Measurements from ENCODE around the gene TTLL12. TPM values are rescaled to one million over a fixed set of nuclear protein-coding genes. Genes with fewer than 3 reads are reported as not detected.

TTLL12 gene
- total RNA-seq, 2 donors from 2014 or later, result 22.4 to 23.2 TPM

DNA sequence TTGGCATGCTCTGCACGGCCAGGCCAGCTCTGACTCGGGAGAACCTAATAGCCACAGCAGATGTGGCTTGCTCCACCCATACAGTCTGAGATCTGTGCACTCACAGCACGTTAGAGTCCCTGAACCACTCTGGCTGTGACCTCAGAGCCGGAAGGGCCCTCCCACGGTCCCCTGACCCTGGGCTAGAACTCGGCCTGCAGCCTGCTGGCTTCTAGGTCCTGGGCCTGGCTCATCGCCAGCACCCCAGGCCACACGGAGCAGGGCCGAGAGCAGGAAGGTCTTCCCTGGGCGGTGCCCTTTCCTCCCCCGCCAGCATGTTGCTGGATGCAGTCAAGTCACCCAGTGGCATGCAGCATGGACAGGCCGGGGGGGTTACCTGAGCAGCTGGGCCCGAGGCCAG lies 35.3 kb upstream of the TTLL12 start:
- no peak overlapping the region for H3K27ac ChIP-seq
- no peak overlapping the region for H3K4me3 ChIP-seq
- H3K9me3 ChIP-seq, result no peaks in the 10 kb centered on the region
- ATAC-seq (ENCODE audit: insufficient number of reproducible peaks, low FRiP score, low read depth), result no peak
- TF ChIP-seq CTCF (IDR thresholded peaks at IDR 0.05), result no peak
- DNase-seq (ENCODE audit: low spot score), result no peak
- H3K4me1 ChIP-seq (ENCODE audit: control insufficient read depth in 1 of 2, low read depth in 2 of 2), result no peaks in the 10 kb centered on the region
- H3K27me3 ChIP-seq (replicated peaks; ENCODE audit: insufficient read depth), result no peaks in the 10 kb centered on the region
- no peaks in the 10 kb centered on the region for H3K36me3 ChIP-seq

- no peak overlapping the region for H3K27ac ChIP-seq
- DNase-seq (ENCODE audit: low spot score), result no peak
- H3K4me1 ChIP-seq (ENCODE audit: control insufficient read depth in 1 of 2, low read depth in 2 of 2), result no peaks in the 10 kb centered on the region
- no peak overlapping the region for H3K4me3 ChIP-seq
- no peak for ATAC-seq (ENCODE audit: insufficient number of reproducible peaks, low FRiP score, low read depth)
- TF ChIP-seq CTCF (IDR thresholded peaks at IDR 0.05), result no peak
- no peaks in the 10 kb centered on the region for H3K27me3 ChIP-seq (replicated peaks; ENCODE audit: insufficient read depth)
- H3K9me3 ChIP-seq, result no peaks in the 10 kb centered on the region
- H3K36me3 ChIP-seq, result no peaks in the 10 kb centered on the region
Measured at GRCh38 chr22:43220625-43221380, 33.9 kb upstream of the TTLL12 start.

DNA sequence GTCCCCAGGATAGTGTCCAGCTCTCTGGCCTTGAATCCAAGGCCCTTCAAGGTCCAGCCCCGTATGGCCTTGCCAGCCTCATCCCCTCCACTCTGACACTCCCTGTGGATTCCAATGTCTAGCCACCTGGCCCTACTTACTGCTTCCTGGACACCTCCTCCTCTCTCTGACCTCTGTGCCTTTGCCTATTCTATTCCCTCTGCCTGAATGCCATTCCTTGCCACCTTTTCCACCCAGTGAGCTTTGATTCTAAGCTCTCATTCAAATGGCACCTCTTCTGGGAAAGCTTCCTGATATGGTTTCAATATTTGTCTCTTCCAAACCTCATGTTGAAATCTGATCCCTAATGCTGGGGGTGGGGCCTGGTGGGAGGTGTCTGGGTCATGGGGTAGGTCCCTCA lies 31.9 kb upstream of the TTLL12 start:
- Histone ChIP-seq H3K27me3 (replicated peaks; ENCODE audit: insufficient read depth) (no peaks in the 10 kb centered on the region), H3K4me3 (no peak overlapping the region), H3K27ac (no peak overlapping the region), H3K4me1 (ENCODE audit: control insufficient read depth in 1 of 2, low read depth in 2 of 2) (no peaks in the 10 kb centered on the region), H3K9me3 (no peaks in the 10 kb centered on the region), H3K36me3 (no peaks in the 10 kb centered on the region)
- DNase-seq (ENCODE audit: low spot score), result no peak
- TF ChIP-seq CTCF (IDR thresholded peaks at IDR 0.05), result no peak
- ATAC-seq (ENCODE audit: insufficient number of reproducible peaks, low FRiP score, low read depth), result no peak

DNA sequence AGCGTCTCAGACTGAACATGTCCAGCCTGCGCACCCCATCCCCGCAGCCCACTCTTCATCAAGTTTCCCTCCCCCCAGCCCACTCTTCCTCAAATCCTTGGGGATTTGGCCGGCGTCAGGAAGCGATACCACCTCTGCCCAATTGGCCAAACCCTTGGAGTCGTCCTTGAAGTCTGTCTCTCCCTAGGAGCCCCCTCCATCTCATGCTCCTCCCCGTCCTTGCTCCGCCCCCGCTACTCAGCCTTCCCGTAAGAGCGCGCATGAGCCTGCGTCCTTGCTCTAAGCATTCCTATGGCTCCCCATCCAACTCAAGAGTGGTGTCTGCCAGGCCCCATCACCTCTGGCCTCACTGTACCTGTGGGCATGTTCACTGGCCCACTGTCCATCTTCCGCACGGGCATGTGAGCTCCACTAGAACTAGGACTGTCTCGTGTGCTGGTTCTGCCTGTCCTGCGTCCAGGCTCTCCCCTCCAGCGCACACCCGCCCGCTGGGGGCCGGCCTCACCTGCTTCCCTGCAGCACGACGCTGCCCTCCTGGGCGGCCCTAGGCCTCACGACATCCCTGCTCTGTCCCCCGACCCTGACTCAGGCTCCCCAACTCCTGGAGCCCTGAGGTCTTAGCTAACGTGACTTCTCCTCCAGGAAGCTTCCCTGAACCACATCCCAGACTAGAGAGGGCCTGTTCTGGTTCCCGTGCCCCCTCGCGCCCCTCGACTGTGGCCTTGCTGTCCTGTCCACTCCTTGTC lies 30.5 kb upstream of the TTLL12 start:
- DNase-seq (ENCODE audit: low spot score), result no peak
- Histone ChIP-seq H3K4me3 (no peak overlapping the region), H3K4me1 (ENCODE audit: control insufficient read depth in 1 of 2, low read depth in 2 of 2) (no peaks in the 10 kb centered on the region), H3K9me3 (no peaks in the 10 kb centered on the region), H3K36me3 (no peaks in the 10 kb centered on the region), H3K27me3 (replicated peaks; ENCODE audit: insufficient read depth) (no peaks in the 10 kb centered on the region), H3K27ac (no peak overlapping the region)
- TF ChIP-seq CTCF (IDR thresholded peaks at IDR 0.05), result no peak
- no peak for ATAC-seq (ENCODE audit: insufficient number of reproducible peaks, low FRiP score, low read depth)

- DNase-seq (ENCODE audit: low spot score), result no peak
- no peaks in the 10 kb centered on the region for H3K4me1 ChIP-seq (ENCODE audit: control insufficient read depth in 1 of 2, low read depth in 2 of 2)
- no peak overlapping the region for H3K4me3 ChIP-seq
- H3K9me3 ChIP-seq, result no peaks in the 10 kb centered on the region
- no peaks in the 10 kb centered on the region for H3K36me3 ChIP-seq
- TF ChIP-seq CTCF (IDR thresholded peaks at IDR 0.05), result no peak
- H3K27ac ChIP-seq, result no peak overlapping the region
- no peaks in the 10 kb centered on the region for H3K27me3 ChIP-seq (replicated peaks; ENCODE audit: insufficient read depth)
- no peak for ATAC-seq (ENCODE audit: insufficient number of reproducible peaks, low FRiP score, low read depth)
Measured at GRCh38 chr22:43216738-43217137, 29.8 kb upstream of the TTLL12 start.

Measured in thoracic aorta (tissue), 2 donors.